AG04450 (cell line): ENCODE measurements around the gene DACT3. TPM values are rescaled to one million over a fixed set of nuclear protein-coding genes. Genes with fewer than 3 reads are reported as not detected.

Experiments used
- CTCF ChIA-PET: fragments of 300-600, 350-600 bp; formaldehyde crosslinking; extraction: SDS; loops from one replicate; lab custom pipeline; 2022; ENCODE audit warnings: antibody characterized with exemption, inconsistent platforms; lab: Charles Lee
- POLR2A ChIA-PET: fragments of 350-600 bp; formaldehyde crosslinking; extraction: SDS; loops from one replicate; lab custom pipeline; 2021; ENCODE audit warnings: antibody characterized with exemption, inconsistent platforms; lab: Yijun Ruan, JAX
- DNase-seq: peaks from one replicate; pipeline ENCODE4 v3.0.0-alpha.2; 2011; ENCODE audit warnings: low read depth, low spot score
- H3K27ac ChIP-seq: one replicate; pipeline ENCODE4 v1.5.1; 2012; ENCODE audit warnings: low read depth, low read length, control low read depth
- H3K27me3 ChIP-seq: one replicate; pipeline ENCODE4 v1.6.0; 2012; ENCODE audit warnings: low read length; ENCODE audit not compliant: control insufficient read depth, insufficient read depth
- H3K4me3 ChIP-seq: 2 replicates; pipeline ENCODE4 v1.5.1; 2011; ENCODE audit warnings: mild to moderate bottlenecking, low read depth, low read length, control low read depth
- H3K9me3 ChIP-seq: 2 replicates; pipeline ENCODE4 v1.5.1; 2012; ENCODE audit warnings: low read length; ENCODE audit not compliant: control insufficient read depth, insufficient read depth
- polyA plus RNA-seq: library from polyadenylated mRNA; depleted of rRNA; stranded (reverse); fragments of >200 nt; gene quantifications from 2 replicates; pipeline ENCODE4 v1.2.3, GENCODE V29; 2011
- TF ChIP-seq, protein P1 (sequence below): IDR thresholded peaks from 2 replicates; pipeline ENCODE4 v1.5.1; 2011; ENCODE audit warnings: low read depth, low read length, control low read depth, inconsistent platforms

The DACT3 gene
- polyA plus RNA-seq, 1 experiment = 6.1 TPM

DNA sequence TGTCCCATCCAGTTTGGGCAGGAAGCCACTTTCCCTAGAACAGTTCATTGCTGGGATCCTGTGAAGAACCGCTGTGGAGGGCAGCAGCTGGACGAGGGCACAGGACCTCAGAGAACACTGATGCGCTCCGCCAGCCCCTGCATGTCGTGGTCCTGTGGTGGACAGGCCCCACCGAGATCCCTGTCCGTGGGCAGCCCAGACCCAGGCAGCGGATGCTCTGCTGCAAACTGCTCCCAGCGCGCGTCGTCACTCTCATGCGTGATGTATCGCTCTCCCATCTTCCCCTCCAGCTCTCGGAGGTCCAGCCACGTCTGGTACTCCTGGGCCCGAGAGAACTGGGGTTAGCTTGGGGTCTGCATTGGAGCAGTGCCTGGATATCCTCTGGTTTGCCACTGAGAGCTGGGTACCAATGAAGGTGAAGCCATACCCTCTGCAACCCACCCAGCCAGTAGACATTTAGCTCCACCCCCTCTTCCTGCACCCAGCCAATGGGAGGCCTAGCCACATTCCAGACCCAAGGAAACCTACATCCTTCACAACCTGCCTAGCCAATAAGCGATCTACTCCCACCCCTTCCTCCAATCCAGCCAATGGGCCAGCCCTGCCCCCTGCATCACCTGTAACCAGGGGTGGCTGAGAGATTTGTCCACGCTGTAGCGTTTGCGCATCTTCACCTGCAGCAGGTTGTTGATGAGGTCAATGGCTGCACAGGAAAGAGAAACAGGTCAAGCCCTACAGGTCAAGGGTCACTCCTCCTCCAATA, 13.6 kb upstream of the DACT3 start:
- POLR2A ChIA-PET = no interaction called here
- no peak for DNase-seq
- Histone ChIP-seq H3K4me3 (no peak overlapping the region), H3K9me3 (no peaks in the 10 kb centered on the region), H3K27me3 (no peaks in the 10 kb centered on the region), H3K27ac (no peak overlapping the region)
- CTCF ChIA-PET = interaction anchor here (1.0 to 1.7 kb wide), 2 partner anchors 12 to 61 kb away, joined by 5 to 6 read pairs; no protein-coding TSS in a partner anchor
- TF ChIP-seq, protein P1, sequence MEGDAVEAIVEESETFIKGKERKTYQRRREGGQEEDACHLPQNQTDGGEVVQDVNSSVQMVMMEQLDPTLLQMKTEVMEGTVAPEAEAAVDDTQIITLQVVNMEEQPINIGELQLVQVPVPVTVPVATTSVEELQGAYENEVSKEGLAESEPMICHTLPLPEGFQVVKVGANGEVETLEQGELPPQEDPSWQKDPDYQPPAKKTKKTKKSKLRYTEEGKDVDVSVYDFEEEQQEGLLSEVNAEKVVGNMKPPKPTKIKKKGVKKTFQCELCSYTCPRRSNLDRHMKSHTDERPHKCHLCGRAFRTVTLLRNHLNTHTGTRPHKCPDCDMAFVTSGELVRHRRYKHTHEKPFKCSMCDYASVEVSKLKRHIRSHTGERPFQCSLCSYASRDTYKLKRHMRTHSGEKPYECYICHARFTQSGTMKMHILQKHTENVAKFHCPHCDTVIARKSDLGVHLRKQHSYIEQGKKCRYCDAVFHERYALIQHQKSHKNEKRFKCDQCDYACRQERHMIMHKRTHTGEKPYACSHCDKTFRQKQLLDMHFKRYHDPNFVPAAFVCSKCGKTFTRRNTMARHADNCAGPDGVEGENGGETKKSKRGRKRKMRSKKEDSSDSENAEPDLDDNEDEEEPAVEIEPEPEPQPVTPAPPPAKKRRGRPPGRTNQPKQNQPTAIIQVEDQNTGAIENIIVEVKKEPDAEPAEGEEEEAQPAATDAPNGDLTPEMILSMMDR = no peak

DNA sequence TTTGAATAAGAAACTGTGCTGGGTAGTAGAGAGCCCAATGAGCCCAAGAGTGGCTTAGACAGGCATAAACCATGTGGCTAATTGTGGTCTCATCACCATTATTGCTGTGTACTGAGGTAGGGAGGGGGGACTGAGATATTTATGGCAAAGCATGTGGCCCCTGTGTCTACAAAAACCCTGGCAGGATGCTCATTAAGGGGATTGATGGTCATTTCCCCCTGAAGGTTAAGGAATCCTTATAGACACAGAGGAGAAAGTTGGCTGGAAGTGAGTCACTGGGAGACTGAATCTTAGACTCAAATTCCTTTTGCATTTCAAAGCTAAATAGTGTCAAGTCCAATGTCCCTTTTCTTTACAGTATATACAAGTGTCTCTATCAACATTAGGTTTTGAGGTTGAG, 9.8 kb upstream of the DACT3 start:
- Histone ChIP-seq H3K27me3 (no peaks in the 10 kb centered on the region), H3K4me3 (no peak overlapping the region), H3K27ac (no peak overlapping the region), H3K9me3 (no peaks in the 10 kb centered on the region)
- ChIA-PET CTCF (interaction anchor here (0.5 to 1.6 kb wide), 2 partner anchors 9 to 678 kb away, joined by 3 to 5 read pairs; partner anchors contain the start of gene DACT3), POLR2A (no interaction called here)
- TF ChIP-seq, protein P1 = no peak
- no peak for DNase-seq

DNA sequence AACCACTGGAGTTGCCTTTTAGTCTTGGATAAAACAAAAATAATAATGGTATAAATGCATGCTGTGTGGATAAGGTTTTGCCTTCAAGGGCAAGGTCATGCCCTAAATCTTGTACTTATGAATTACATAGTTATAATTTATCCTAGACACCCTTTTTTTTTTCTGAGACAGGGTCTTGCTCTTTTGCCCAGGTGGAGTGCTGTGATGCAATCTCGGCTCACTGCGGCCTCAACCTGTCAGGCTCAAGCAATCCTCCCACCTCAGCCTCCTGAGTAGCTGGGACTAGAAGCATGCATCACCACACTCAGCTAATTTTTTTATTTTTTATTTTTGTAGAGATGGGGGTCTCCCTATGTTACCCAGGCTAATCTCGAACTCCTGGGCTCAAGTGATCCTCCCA, 7.7 kb upstream of the DACT3 start:
- TF ChIP-seq, protein P1 = no peak
- no peaks in the 10 kb centered on the region for H3K9me3 ChIP-seq
- H3K27me3 ChIP-seq = no peaks in the 10 kb centered on the region
- no peak overlapping the region for H3K27ac ChIP-seq
- no peak for DNase-seq
- CTCF ChIA-PET = no interaction called here
- no peak overlapping the region for H3K4me3 ChIP-seq
- POLR2A ChIA-PET = no interaction called here

DNA sequence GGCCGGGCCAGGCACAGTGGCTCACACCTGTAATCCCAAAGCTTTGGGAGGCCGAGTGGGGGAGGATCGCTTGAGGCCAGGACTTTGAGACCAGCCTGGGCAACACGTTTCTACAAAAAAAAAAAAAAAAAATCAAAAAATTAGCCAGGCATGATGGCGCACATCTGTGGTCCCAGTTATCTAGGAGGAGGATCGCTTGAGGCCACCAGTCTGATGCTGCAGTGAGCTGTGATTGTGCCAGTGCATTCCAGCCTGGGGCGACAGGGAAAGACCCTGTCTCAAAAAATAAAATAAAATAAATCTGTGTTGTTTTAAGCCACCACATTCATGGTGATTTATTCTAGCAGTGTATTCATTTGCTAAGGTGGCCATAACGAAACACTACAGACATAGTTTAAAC, 4.1 kb upstream of the DACT3 start:
- Histone ChIP-seq H3K27me3 (no peaks in the 10 kb centered on the region), H3K27ac (no peak overlapping the region), H3K4me3 (no peak overlapping the region), H3K9me3 (no peaks in the 10 kb centered on the region)
- POLR2A ChIA-PET = no interaction called here
- DNase-seq = no peak
- CTCF ChIA-PET = interaction anchor here (0.6 to 7.5 kb wide), 2 partner anchors 49 to 269 kb away, joined by 4 to 296 read pairs; no protein-coding TSS in a partner anchor
- TF ChIP-seq, protein P1 = no peak
